Caco-2 (cell line): Measurements from ENCODE around the gene IGF2BP3. TPM values are rescaled to one million over a fixed set of nuclear protein-coding genes. Genes with fewer than 3 reads are reported as not detected.

Experiments used
- BruUV-seq: library from RNA; stranded (reverse); fragments of 400-500 nt; replicated peaks from 2 replicates; lab custom pipeline; 2021; lab: Mats Ljungman, UMichigan
- CTCF ChIA-PET: fragments of 300-600 bp; sonication (Branson Sonifier 250); formaldehyde crosslinking; loops from one replicate; lab custom pipeline; 2022; ENCODE audit warnings: antibody characterized with exemption; lab: Charles Lee
- POLR2A ChIA-PET: fragments of 300-600 bp; sonication (Branson Sonifier 250); formaldehyde crosslinking; loops from one replicate; lab custom pipeline; 2022; ENCODE audit warnings: antibody characterized with exemption; lab: Charles Lee
- DNase-seq, 2 experiments: peaks; one replicate each; pipeline versions ENCODE4 v3.0.0 to v3.0.0-alpha.2; 2020 to 2022
- H3K27me3 ChIP-seq: replicated peaks from 2 replicates; pipeline ENCODE4 v1.6.0; 2011; ENCODE audit warnings: low read length; ENCODE audit not compliant: control insufficient read depth, insufficient read depth
- H3K36me3 ChIP-seq: 2 replicates; pipeline ENCODE4 v1.5.1; 2011; ENCODE audit warnings: low read length; ENCODE audit not compliant: control insufficient read depth, insufficient read depth
- H3K4me1 ChIP-seq: fragments of 250-450 bp; sonication (Bioruptor Pico); 2 replicates; pipeline ENCODE4 v1.5.1; 2020; ENCODE audit warnings: mild to moderate bottlenecking
- H3K4me3 ChIP-seq: 2 replicates; pipeline ENCODE4 v1.5.1; 2011; ENCODE audit warnings: low read depth, mild to moderate bottlenecking, control low read depth, low read length
- H3K9me3 ChIP-seq: fragments of 250-450 bp; sonication (Bioruptor Pico); 2 replicates; pipeline ENCODE4 v1.5.1; 2020; ENCODE audit warnings: mild to moderate bottlenecking, moderate library complexity
- H3K27ac Mint-ChIP-seq: one replicate; pipeline ENCODE4 v1.8.0; 2022; ENCODE audit warnings: mixed read lengths; ENCODE audit not compliant: unreplicated experiment
- H3K27me3 Mint-ChIP-seq: one replicate; pipeline ENCODE4 v1.8.0; 2022; ENCODE audit warnings: mixed read lengths; ENCODE audit not compliant: insufficient read depth, unreplicated experiment
- H3K36me3 Mint-ChIP-seq: one replicate; pipeline ENCODE4 v1.8.0; 2022; ENCODE audit warnings: mild to moderate bottlenecking, mixed read lengths; ENCODE audit not compliant: insufficient read depth, unreplicated experiment
- H3K4me1 Mint-ChIP-seq: one replicate; pipeline ENCODE4 v1.8.0; 2022; ENCODE audit warnings: low read depth, mixed read lengths; ENCODE audit not compliant: unreplicated experiment
- H3K4me3 Mint-ChIP-seq: one replicate; pipeline ENCODE4 v1.8.0; 2022; ENCODE audit warnings: mild to moderate bottlenecking, moderate library complexity, mixed read lengths; ENCODE audit not compliant: unreplicated experiment
- H3K9me3 Mint-ChIP-seq: one replicate; pipeline ENCODE4 v1.8.0; 2022; ENCODE audit warnings: mixed read lengths; ENCODE audit not compliant: unreplicated experiment
- CTCF ChIP-seq, 2 experiments: fragments of 200-600 bp in 1 of 2; IDR thresholded peaks; 1 replicate in 1 of 2; 2 replicates in 1 of 2; pipeline versions ENCODE4 v1.5.1 to v1.8.0; 2011 to 2022; ENCODE audit warnings: antibody characterized with exemption in 1 of 2, control low read depth in 1 of 2, inconsistent platforms in 1 of 2, low read depth in 1 of 2, low read length in 1 of 2, mild to moderate bottlenecking in 1 of 2, moderate library complexity in 1 of 2; ENCODE audit not compliant: insufficient read depth in 1 of 2, severe bottlenecking in 1 of 2, unreplicated experiment in 1 of 2
- intact Hi-C: fragments of 100-400 bp; cut with micrococcal nuclease; formaldehyde crosslinking; loops from one replicate; pipeline ENCODE4 v1.10.0; 2022; ENCODE audit not compliant: unreplicated experiment
- total RNA-seq: library from RNA; stranded (reverse); gene quantifications from 2 replicates; pipeline ENCODE4 v1.2.3, GENCODE V29; 2022

Gene IGF2BP3
- total RNA-seq, 1 experiment from 2014 or later, result 127 TPM

- no peaks in the 10 kb centered on the region for H3K4me1 Mint-ChIP-seq
- H3K4me3 Mint-ChIP-seq, result no peak overlapping the region
- ChIA-PET POLR2A (no interaction called here), CTCF (interaction anchor here (1.2 kb wide), 1 partner anchor 19 kb away, joined by 3 read pairs; no protein-coding TSS in a partner anchor)
- H3K4me1 ChIP-seq, result no peaks in the 10 kb centered on the region
- H3K36me3 Mint-ChIP-seq, result no peaks in the 10 kb centered on the region
- no peaks in the 10 kb centered on the region for H3K9me3 ChIP-seq
- H3K4me3 ChIP-seq, result no peak overlapping the region
- no TSS peak for BruUV-seq
- no peak for TF ChIP-seq CTCF (IDR thresholded peaks at IDR 0.05; ENCODE audit: insufficient read depth in 1 of 2, low read depth in 1 of 2, low read length in 1 of 2, severe bottlenecking in 1 of 2, unreplicated experiment in 1 of 2)
- DNase-seq, result no peak
- H3K27me3 Mint-ChIP-seq, result no peaks in the 10 kb centered on the region
- no peak overlapping the region for H3K27ac Mint-ChIP-seq
- no peaks in the 10 kb centered on the region for H3K27me3 ChIP-seq
- no peaks in the 10 kb centered on the region for H3K36me3 ChIP-seq
- no peaks in the 10 kb centered on the region for H3K9me3 Mint-ChIP-seq
- intact Hi-C loops, result no loop called here
Observed at GRCh38 chr7:23291957-23292560, 178.2 kb downstream of the IGF2BP3 start.

- CTCF ChIA-PET, result no interaction called here
- Mint-ChIP-seq H3K4me1 (no peaks in the 10 kb centered on the region), H3K27ac (no peak overlapping the region), H3K4me3 (no peak overlapping the region), H3K36me3 (no peaks in the 10 kb centered on the region), H3K27me3 (no peaks in the 10 kb centered on the region), H3K9me3 (no peaks in the 10 kb centered on the region)
- no peaks in the 10 kb centered on the region for H3K36me3 ChIP-seq
- H3K4me3 ChIP-seq, result no peak overlapping the region
- H3K27me3 ChIP-seq, result no peaks in the 10 kb centered on the region
- no peak for DNase-seq
- no peaks in the 10 kb centered on the region for H3K4me1 ChIP-seq
- POLR2A ChIA-PET, result no interaction called here
- H3K9me3 ChIP-seq, result no peaks in the 10 kb centered on the region
- no peak for TF ChIP-seq CTCF (IDR thresholded peaks at IDR 0.05; ENCODE audit: insufficient read depth in 1 of 2, low read depth in 1 of 2, low read length in 1 of 2, severe bottlenecking in 1 of 2, unreplicated experiment in 1 of 2)
- intact Hi-C loops, result no loop called here
- no TSS peak for BruUV-seq
Observed at GRCh38 chr7:23290993-23291392, 179.3 kb downstream of the IGF2BP3 start.

GRCh38 chr7:23287612-23288011 is 182.7 kb downstream of the IGF2BP3 start:
- Histone ChIP-seq H3K4me1 (no peaks in the 10 kb centered on the region), H3K27me3 (no peaks in the 10 kb centered on the region), H3K9me3 (no peaks in the 10 kb centered on the region), H3K4me3 (no peak overlapping the region), H3K36me3 (no peaks in the 10 kb centered on the region)
- TF ChIP-seq CTCF (IDR thresholded peaks at IDR 0.05; ENCODE audit: insufficient read depth in 1 of 2, low read depth in 1 of 2, low read length in 1 of 2, severe bottlenecking in 1 of 2, unreplicated experiment in 1 of 2), result no peak
- Mint-ChIP-seq H3K4me3 (no peak overlapping the region), H3K4me1 (no peaks in the 10 kb centered on the region), H3K27ac (no peak overlapping the region), H3K9me3 (no peaks in the 10 kb centered on the region), H3K27me3 (no peaks in the 10 kb centered on the region), H3K36me3 (no peaks in the 10 kb centered on the region)
- POLR2A ChIA-PET, result no interaction called here
- no TSS peak for BruUV-seq
- no peak for DNase-seq
- intact Hi-C loops, result no loop called here
- CTCF ChIA-PET, result no interaction called here
